Ovary (tissue), 9 donors: ENCODE data around the gene PTOV1. TPM values are rescaled to one million over a fixed set of nuclear protein-coding genes. Genes with fewer than 3 reads are reported as not detected.

Source experiments
- DNase-seq, 5 donors: peaks; one replicate each; pipeline ENCODE4 v3.0.0-alpha.2; 2019 to 2020
- H3K27ac ChIP-seq, 2 donors: fragments of 200-600 bp; one replicate each; pipeline versions ENCODE4 v1.5.1 to v1.8.0; 2019 to 2022
- H3K27me3 ChIP-seq: fragments of 200-600 bp; one replicate; pipeline ENCODE4 v1.8.0; 2022
- H3K36me3 ChIP-seq: fragments of 200-600 bp; sonication (generic); one replicate; pipeline ENCODE4 v1.5.1; 2019
- H3K4me1 ChIP-seq: one replicate; pipeline ENCODE4 v1.8.1; 2013; ENCODE audit warnings: mild to moderate bottlenecking, moderate library complexity; ENCODE audit not compliant: insufficient read depth
- H3K4me3 ChIP-seq: fragments of 200-600 bp; sonication (generic); one replicate; pipeline ENCODE4 v1.5.1; 2017
- H3K9me3 ChIP-seq, 2 donors: fragments of 200-600 bp in 1 of 2; sonication (generic) in 1 of 2; one replicate each; pipeline versions ENCODE4 v1.5.1 to v1.8.1; 2013 to 2019; ENCODE audit warnings: mild to moderate bottlenecking in 1 of 2, moderate library complexity in 1 of 2
- EP300 ChIP-seq: sonication (generic); formaldehyde crosslinking; IDR thresholded peaks from one replicate; pipeline ENCODE4 v1.6.1; 2017; ENCODE audit warnings: antibody characterized with exemption
- POLR2A ChIP-seq: fragments of 450-650 bp; IDR thresholded peaks from one replicate; pipeline ENCODE4 v1.6.1; 2017; ENCODE audit warnings: antibody characterized with exemption, mild to moderate bottlenecking, moderate library complexity
- WGBS, 3 donors: extraction: QIAGEN DNeasy Blood & Tissue Kit in 1 of 3; methylation state at CpG; one replicate each; pipeline versions ENCODE4 v1.1.5 to v1.1.7; 2013 to 2017; 5-methylcytosine and 5-hydroxymethylcytosine counted together
- intact Hi-C, 4 donors: fragments of 100-400 bp; cut with DNase I; formaldehyde crosslinking; loops; one replicate each; pipeline versions ENCODE4 v1.11.0 to v1.15.1; 2022 to 2023
- polyA plus RNA-seq, 2 donors: library from polyadenylated mRNA; stranded (reverse); fragments of 200-250 nt in 1 of 2; fragments of 350-450 nt in 1 of 2; fragmentation: Illumina TruSeq in 1 of 2; extraction: RNeasy Lipid Tissue Mini Kit (QIAGEN cat#74804) in 1 of 2; gene quantifications; one replicate each; pipeline ENCODE4 v1.2.3, GENCODE V29; 2013 to 2014
- total RNA-seq, 7 donors: library from RNA; depleted of rRNA in 2 of 7; stranded (reverse); fragments of >200 nt in 2 of 7; fragmentation: NEBNext Ultra II Directional in 3 of 7; extraction: Animal tissue kit (Norgen Biotek cat#: 25700) in 3 of 7; gene quantifications; one replicate each; pipeline versions ENCODE4 v1.1.0 to v1.2.4, GENCODE V29; 2016 to 2023
- TF ChIP-seq, protein P1 (sequence below), 3 donors: fragments of 450-650 bp in 2 of 3; fragments of 200-600 bp in 1 of 3; IDR thresholded peaks; one replicate each; pipeline versions ENCODE4 v1.5.1 to v1.8.0; 2016 to 2022; ENCODE audit warnings: antibody characterized with exemption in 3 of 3, mild to moderate bottlenecking in 1 of 3
- donor health status: DM: no; HTN: no; CAD: no; lungs with moderate emphysema.
- donor health status: DM: no; HTN: no; CAD: no.
- donor health status: Bipolar disorder and iron deficiency.
- donor health status: DM: yes; HTN: yes; CAD: no.
- donor health status: DM: no; HTN: no; CAD: no.
- donor health status: DM: yes; HTN: yes; CAD: no.

Gene PTOV1
- total and polyA plus RNA-seq, 9 donors = 22.2 to 256 (median 186) TPM

GRCh38 chr19:49904136-49904535 lies 53.2 kb downstream of the PTOV1 start:
- 60 to 73% (median 65%) methylated on average over 6 of the region's 6 CpGs for WGBS, 3 donors
- H3K27me3 ChIP-seq = no peaks in the 10 kb centered on the region
- TF ChIP-seq, protein P1, sequence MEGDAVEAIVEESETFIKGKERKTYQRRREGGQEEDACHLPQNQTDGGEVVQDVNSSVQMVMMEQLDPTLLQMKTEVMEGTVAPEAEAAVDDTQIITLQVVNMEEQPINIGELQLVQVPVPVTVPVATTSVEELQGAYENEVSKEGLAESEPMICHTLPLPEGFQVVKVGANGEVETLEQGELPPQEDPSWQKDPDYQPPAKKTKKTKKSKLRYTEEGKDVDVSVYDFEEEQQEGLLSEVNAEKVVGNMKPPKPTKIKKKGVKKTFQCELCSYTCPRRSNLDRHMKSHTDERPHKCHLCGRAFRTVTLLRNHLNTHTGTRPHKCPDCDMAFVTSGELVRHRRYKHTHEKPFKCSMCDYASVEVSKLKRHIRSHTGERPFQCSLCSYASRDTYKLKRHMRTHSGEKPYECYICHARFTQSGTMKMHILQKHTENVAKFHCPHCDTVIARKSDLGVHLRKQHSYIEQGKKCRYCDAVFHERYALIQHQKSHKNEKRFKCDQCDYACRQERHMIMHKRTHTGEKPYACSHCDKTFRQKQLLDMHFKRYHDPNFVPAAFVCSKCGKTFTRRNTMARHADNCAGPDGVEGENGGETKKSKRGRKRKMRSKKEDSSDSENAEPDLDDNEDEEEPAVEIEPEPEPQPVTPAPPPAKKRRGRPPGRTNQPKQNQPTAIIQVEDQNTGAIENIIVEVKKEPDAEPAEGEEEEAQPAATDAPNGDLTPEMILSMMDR (IDR thresholded peaks at IDR 0.05) = no peak
- TF ChIP-seq POLR2A (no peak), EP300 (no peak)
- H3K4me1 ChIP-seq = no peaks in the 10 kb centered on the region
- no peaks in the 10 kb centered on the region for H3K36me3 ChIP-seq
- no peaks in the 10 kb centered on the region for H3K9me3 ChIP-seq
- no peak overlapping the region for H3K4me3 ChIP-seq
- no peak overlapping the region for H3K27ac ChIP-seq
- intact Hi-C loops = no loop called here
- no peak for DNase-seq

- Histone ChIP-seq H3K27me3 (no peaks in the 10 kb centered on the region), H3K4me1 (no peaks in the 10 kb centered on the region), H3K27ac (no peak overlapping the region), H3K4me3 (no peak overlapping the region), H3K9me3 (no peaks in the 10 kb centered on the region), H3K36me3 (no peaks in the 10 kb centered on the region)
- TF ChIP-seq EP300 (no peak), POLR2A (no peak)
- TF ChIP-seq, protein P1 (IDR thresholded peaks at IDR 0.05) = no peak
- WGBS, 3 donors = 90 to 92% (median 92%) methylated on average over 16 of the region's 16 CpGs
- intact Hi-C loops = no loop called here
- no peak for DNase-seq
Observed at GRCh38 chr19:49906879-49907564, 56.1 kb downstream of the PTOV1 start.

DNA sequence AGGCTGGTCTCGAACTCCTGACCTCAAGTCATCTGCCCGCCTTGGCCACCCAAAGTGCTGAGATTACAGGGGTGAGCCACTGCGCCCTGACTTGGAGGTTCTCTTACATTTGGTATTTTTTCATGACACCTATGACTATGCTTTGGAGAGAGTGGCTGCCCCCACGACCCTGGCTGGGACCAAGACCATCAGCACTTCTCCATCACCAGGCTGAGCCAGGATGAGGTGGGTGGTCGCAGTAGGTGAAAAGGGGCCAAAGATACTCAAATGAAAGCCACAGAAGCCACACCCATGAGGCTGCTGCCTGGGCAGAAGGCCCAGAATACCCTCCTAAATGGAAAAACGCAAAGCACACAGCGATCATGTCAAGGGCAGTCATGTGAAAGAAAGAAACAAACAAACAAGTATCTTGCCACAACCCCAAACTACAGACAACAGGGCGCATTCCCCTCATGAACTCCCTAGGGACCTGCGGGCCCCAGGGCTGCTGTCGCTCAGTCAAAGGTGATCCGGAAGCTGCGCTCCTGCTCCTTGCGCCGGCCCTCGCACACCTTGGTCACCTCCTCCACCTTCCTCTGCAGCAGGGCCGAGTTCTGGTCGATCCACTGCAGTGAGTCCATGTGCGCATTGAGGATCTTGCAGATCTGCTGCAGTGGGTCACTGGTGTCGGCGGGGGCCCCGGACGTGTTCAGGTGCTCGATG lies 56.9 kb downstream of the PTOV1 start:
- no peak overlapping the region for H3K27ac ChIP-seq
- intact Hi-C loops = no loop called here
- DNase-seq = peak in 1 of 5 donors; percentile 25
- WGBS, 3 donors = 85 to 91% (median 85%) methylated on average over 23 of the region's 23 CpGs
- H3K36me3 ChIP-seq = no peaks in the 10 kb centered on the region
- H3K27me3 ChIP-seq = no peaks in the 10 kb centered on the region
- TF ChIP-seq POLR2A (no peak), EP300 (no peak)
- TF ChIP-seq, protein P1 (IDR thresholded peaks at IDR 0.05) = no peak
- H3K4me3 ChIP-seq = no peak overlapping the region
- no peaks in the 10 kb centered on the region for H3K9me3 ChIP-seq
- H3K4me1 ChIP-seq = peaks cover 3% of the 10 kb centered on the region

DNA sequence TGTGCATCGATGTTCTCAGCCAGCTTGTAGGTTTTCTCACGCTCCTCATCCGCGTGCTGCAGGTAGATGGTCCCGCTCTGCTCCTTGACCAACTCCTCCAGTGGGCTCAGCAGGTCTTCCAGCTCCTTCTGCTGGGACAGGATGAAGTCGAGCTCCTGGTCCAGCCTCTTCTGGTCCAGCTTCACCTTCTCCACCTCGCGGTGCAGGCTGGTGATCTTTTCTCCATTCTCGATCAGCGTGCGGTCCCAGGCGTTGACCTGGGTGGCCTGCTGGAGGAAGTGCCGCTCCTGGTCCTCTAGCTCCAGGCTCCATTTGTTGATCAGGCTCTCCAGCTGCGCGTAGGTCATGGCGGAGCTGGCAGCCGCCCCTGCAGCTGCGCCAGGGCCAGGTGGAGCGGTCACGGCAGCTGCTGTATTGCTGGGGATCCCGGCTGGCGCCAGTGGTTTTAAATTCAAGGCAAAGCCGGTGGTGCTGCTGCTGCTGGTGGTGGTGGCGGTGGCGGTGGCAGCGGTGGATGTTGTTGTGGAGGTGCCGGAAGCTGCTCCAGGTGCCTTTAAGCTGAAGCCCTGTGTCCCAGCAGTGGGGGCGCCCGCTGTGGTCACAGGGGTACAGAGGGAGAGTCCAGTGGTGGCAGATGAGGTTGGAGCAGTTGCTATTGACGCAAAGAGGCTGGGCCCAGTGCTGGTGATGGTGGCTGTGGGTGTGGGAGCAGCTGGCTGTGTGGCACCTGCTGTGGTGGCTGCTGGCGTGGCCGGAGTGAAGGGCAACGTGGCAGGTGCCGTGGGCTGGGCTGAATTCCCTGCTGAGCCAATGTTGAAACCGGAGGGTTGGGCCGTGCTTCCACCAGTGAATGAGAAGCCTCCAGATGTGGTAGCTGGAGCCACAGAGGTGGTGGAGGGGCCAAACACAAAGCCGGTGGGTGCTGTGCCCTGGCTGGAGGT lies 57.8 kb downstream of the PTOV1 start:
- no peak for TF ChIP-seq EP300
- intact Hi-C loops = no loop called here

More for the DNA sequence above, 57.8 kb downstream of the PTOV1 start:
- no peaks in the 10 kb centered on the region for H3K36me3 ChIP-seq
- 91 to 94% (median 92%) methylated on average over 37 of the region's 37 CpGs for WGBS, 3 donors
- H3K27ac ChIP-seq = no peak overlapping the region
- DNase-seq = no peak
- H3K27me3 ChIP-seq = no peaks in the 10 kb centered on the region
- no peak overlapping the region for H3K4me3 ChIP-seq
- H3K9me3 ChIP-seq = no peaks in the 10 kb centered on the region
- H3K4me1 ChIP-seq = peaks cover 9% of the 10 kb centered on the region
